Measurements from ENCODE around the gene CLSTN1. TPM values are rescaled to one million over a fixed set of nuclear protein-coding genes. Genes with fewer than 3 reads are reported as not detected.

Gene CLSTN1
- total RNA-seq, 1 donor from 2014 or later = 181 TPM

DNA sequence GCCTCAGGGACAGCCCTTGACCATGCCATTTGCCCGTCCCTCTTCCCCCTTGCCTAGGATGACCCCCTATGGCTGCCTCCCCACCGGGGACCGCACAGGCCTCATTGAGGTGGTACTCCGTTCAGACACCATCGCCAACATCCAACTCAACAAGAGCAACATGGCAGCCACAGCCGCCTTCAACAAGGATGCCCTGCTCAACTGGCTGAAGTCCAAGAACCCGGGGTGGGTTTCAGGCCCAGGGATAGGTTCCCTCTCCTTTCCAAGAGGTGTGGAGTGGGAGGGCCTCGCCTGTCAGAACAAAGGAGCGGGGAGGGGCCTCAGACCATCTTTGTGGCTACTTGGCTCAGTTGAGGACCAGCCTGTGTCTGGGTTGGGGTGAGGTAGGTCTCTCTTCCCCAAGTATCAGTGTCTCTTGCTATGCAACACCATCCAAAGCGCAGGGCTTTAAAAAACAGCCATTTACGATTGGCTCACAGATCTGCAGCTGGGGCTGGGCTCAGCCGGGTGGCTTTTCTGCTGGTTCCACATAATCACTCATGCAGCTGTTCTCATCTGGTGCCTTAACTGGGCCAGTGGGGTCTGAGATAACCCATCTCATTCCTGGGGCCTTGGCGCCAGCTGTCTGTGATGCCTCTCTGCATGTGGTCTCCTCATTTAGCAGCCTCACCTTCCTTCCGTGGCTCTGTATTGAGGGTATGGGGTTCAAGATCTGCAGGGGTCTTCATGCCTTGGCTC is 100.5 kb downstream of the CLSTN1 start:
- no peak overlapping the region for H3K4me3 ChIP-seq (ENCODE audit: insufficient read depth, low read depth, low read length)
- FAIRE-seq = no peak
- no peak overlapping the region for H3K27ac Mint-ChIP-seq (ENCODE audit: unreplicated experiment)

GRCh38 chr1:9722378-9722749 is 101.4 kb downstream of the CLSTN1 start:
- Histone ChIP-seq H3K9me3 (ENCODE audit: insufficient read depth, low read depth, low read length) (peaks cover 7% of the 10 kb centered on the region), H3K27ac (ENCODE audit: low read depth, low read length) (no peak overlapping the region), H3K36me3 (ENCODE audit: insufficient read depth, low read length) (peaks cover 24% of the 10 kb centered on the region), H3K27me3 (ENCODE audit: insufficient read depth, low read length) (no peaks in the 10 kb centered on the region), H3K4me3 (ENCODE audit: insufficient read depth, low read depth, low read length) (no peak overlapping the region), H4K20me1 (ENCODE audit: insufficient read depth, low read length) (no peaks in the 10 kb centered on the region), H2AFZ (ENCODE audit: low read depth, low read length) (no peak overlapping the region), H3K4me2 (ENCODE audit: low read length) (no peak overlapping the region), H3K4me1 (ENCODE audit: insufficient read depth, low read length) (peaks cover 11% of the 10 kb centered on the region), H3K79me2 (ENCODE audit: insufficient read depth, low read length) (no peaks in the 10 kb centered on the region), H3K9ac (ENCODE audit: low read length) (no peak overlapping the region)
- H3K9me3 Mint-ChIP-seq (ENCODE audit: unreplicated experiment) = peaks cover 2% of the 10 kb centered on the region
- H3K27me3 Mint-ChIP-seq (ENCODE audit: low read depth, unreplicated experiment) = no peaks in the 10 kb centered on the region
- DNase-seq (ENCODE audit: low read depth) (no peak), FAIRE-seq (no peak)
- peaks cover 21% of the 10 kb centered on the region for H3K36me3 Mint-ChIP-seq (ENCODE audit: low read depth, unreplicated experiment)
- peaks cover 3% of the 10 kb centered on the region for H3K4me1 Mint-ChIP-seq (ENCODE audit: low read depth, unreplicated experiment)
- H3K4me3 Mint-ChIP-seq (ENCODE audit: unreplicated experiment) = no peak overlapping the region
- TF ChIP-seq CTCF (IDR thresholded peaks at IDR 0.05; ENCODE audit: insufficient read depth, low read depth, low read length) (no peak), EZH2 (IDR thresholded peaks at IDR 0.05; ENCODE audit: insufficient read depth, low read length) (no peak)
- H3K27ac Mint-ChIP-seq (ENCODE audit: unreplicated experiment) = no peak overlapping the region

More for the DNA sequence above, 100.5 kb downstream of the CLSTN1 start:
- Histone ChIP-seq H3K79me2 (ENCODE audit: insufficient read depth, low read length) (no peaks in the 10 kb centered on the region), H2AFZ (ENCODE audit: low read depth, low read length) (no peak overlapping the region), H3K4me1 (ENCODE audit: insufficient read depth, low read length) (peaks cover 11% of the 10 kb centered on the region), H4K20me1 (ENCODE audit: insufficient read depth, low read length) (peaks cover 4% of the 10 kb centered on the region), H3K9ac (ENCODE audit: low read length) (no peak overlapping the region), H3K36me3 (ENCODE audit: insufficient read depth, low read length) (peaks cover 26% of the 10 kb centered on the region), H3K27ac (ENCODE audit: low read depth, low read length) (no peak overlapping the region), H3K4me2 (ENCODE audit: low read length) (no peak overlapping the region), H3K27me3 (ENCODE audit: insufficient read depth, low read length) (no peaks in the 10 kb centered on the region), H3K9me3 (ENCODE audit: insufficient read depth, low read depth, low read length) (peaks cover 7% of the 10 kb centered on the region)
- Mint-ChIP-seq H3K36me3 (ENCODE audit: low read depth, unreplicated experiment) (peaks cover 21% of the 10 kb centered on the region), H3K9me3 (ENCODE audit: unreplicated experiment) (peaks cover 2% of the 10 kb centered on the region), H3K27me3 (ENCODE audit: low read depth, unreplicated experiment) (no peaks in the 10 kb centered on the region), H3K4me1 (ENCODE audit: low read depth, unreplicated experiment) (peaks cover 3% of the 10 kb centered on the region), H3K4me3 (ENCODE audit: unreplicated experiment) (no peak overlapping the region)
- no peak for TF ChIP-seq CTCF (IDR thresholded peaks at IDR 0.05; ENCODE audit: insufficient read depth, low read depth, low read length)
- TF ChIP-seq EZH2 (IDR thresholded peaks at IDR 0.05; ENCODE audit: insufficient read depth, low read length) = no peak
- no peak for DNase-seq (ENCODE audit: low read depth)

All from astrocyte (in vitro differentiated cells and primary cell).